ENCODE results near the gene KLF6. TPM values are rescaled to one million over a fixed set of nuclear protein-coding genes. Genes with fewer than 3 reads are reported as not detected.

The KLF6 gene
- polyA plus RNA-seq (ENCODE audit: insufficient read length in 4 of 4): 10 to 100 TPM; 41.7 to 64.2 (median 47.6) TPM

GRCh38 chr10:3784510-3785250, at the start of gene KLF6:
Gene KLF6, minus strand, starts transcription at chr10:3785209. Its CDS starts 195 bp downstream, at chr10:3785014.
- peak in 1 of 4 donors; percentile 52 for DNase-seq (ENCODE audit: low read depth in 4 of 4, low spot score in 2 of 4)

DNA sequence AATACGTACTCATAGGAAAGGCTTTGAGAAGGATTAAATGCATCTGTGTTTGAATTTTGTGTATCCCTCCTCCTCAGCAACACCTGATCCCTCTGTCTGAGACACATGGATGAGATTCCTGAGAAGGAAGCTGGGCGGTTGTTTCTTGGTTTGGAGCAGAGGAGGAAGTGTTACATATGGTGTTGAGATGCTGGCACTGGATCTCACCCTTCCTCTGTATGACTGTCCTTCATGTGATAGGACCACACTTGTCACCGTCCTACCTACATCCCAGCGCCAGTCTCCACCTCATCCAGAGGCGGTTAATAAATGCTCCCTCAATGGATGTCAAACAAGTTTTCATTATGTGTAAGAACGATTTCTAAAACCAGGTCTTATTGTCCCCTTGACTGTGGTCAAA, 49.4 kb upstream of the KLF6 start:
- no peak for DNase-seq (ENCODE audit: low read depth in 4 of 4, low spot score in 2 of 4)

GRCh38 chr10:3833046-3833445, 48.0 kb upstream of the KLF6 start:
- no peak for DNase-seq (ENCODE audit: low read depth in 4 of 4, low spot score in 2 of 4)

DNA sequence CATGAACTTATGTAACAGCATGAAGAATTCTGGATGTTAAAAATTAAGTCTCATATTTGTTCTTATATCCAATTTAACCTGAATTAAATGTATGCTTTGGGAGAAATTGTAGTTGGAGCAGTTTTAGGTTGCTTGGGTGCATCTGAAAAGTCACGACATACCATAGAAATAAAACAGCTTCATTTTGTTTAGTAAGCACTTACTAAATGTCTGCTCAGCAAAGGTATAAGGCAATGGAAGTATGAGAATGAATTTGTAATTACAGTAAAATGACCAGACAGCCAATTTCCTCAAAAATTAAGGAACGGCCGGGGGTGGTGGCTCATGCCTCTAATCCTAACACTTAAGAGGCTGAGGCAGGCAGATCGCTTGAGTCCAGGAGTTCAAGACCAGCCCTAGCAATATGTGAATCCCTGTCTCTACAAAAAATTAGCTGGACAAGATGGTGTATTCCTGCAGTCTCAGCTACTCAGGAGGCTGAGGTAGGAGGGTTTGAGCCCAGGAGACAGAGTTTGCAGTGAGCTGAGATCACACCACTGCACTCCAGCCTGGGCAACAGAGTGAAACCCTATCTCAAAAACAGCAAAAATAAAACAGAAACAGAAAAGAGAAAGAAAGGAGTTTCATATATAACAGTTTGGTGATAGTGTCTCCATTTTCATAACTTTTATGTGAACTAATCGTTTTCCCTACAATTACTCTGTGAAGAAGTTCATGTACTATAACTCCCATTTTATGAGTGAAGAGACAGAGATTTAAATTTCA, 47.2 kb upstream of the KLF6 start:
- DNase-seq (ENCODE audit: low read depth in 4 of 4, low spot score in 2 of 4): no peak

DNA sequence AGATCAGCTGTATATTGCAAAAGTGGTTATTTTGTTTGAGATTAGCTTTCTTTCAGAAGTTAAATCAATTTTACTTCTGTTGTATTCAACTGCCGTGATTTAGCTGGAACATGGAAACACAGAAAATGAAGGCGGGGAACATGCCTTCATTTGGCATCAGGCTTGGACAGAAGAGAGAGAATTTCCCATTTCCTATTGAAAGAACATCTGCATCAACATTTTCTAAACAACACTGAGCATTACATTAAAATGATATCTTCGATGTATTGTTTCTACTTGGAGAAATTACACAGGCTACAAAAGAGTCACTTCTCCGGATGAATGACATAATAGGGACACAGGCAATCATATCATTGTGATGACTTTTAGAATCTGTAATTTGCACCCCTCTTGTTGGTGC, 46.6 kb upstream of the KLF6 start:
- DNase-seq (ENCODE audit: low read depth in 4 of 4, low spot score in 2 of 4): no peak

- DNase-seq (ENCODE audit: low read depth in 4 of 4, low spot score in 2 of 4): no peak
These were observed 45.9 kb upstream of the KLF6 start for GRCh38 chr10:3830946-3831345.

DNA sequence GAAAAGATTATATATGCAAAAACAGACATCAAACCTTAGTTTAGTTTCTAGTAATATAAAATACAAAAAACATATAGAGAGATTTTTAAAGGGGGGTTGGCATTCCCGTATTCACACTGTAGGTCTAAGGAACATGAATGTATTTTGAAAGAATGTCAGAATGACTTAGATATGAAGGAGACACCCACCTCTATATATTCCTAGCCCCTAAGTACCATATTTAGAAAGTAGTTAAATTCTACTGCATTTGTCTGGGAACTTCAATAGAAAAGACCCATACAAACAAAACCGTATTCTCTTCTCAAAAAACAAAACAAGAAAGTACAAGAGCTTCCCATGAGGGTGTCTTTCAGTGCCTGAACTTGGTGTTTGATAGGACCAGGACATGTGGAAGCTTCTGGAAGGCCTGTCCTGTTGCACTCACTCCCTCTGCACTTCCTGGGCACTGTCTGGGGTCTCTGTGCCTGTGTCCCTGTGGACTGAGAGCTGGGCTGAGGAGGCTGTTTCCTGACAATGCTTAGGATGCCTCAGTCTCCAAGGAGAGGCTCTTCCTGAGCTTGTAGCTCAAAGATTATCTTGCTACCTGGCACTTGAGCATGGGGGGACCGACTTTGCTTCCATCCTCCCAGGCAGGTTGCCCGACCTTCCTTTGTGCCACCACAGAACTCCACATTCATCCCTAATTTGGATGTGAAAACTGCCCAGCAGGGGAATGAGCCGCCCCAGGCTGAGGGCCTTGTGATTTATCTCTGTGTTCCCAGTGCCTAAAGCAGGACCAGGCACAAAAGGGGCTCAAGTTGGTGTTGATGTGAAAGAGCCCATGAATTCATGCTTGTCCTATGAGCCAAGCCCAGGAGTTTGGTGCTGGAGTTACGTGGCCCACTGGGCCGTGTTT, 44.4 kb upstream of the KLF6 start:
- no peak for DNase-seq (ENCODE audit: low read depth in 4 of 4, low spot score in 2 of 4)

GRCh38 chr10:3828404-3829155, 43.6 kb upstream of the KLF6 start:
- no peak for DNase-seq (ENCODE audit: low read depth in 4 of 4, low spot score in 2 of 4)

DNA sequence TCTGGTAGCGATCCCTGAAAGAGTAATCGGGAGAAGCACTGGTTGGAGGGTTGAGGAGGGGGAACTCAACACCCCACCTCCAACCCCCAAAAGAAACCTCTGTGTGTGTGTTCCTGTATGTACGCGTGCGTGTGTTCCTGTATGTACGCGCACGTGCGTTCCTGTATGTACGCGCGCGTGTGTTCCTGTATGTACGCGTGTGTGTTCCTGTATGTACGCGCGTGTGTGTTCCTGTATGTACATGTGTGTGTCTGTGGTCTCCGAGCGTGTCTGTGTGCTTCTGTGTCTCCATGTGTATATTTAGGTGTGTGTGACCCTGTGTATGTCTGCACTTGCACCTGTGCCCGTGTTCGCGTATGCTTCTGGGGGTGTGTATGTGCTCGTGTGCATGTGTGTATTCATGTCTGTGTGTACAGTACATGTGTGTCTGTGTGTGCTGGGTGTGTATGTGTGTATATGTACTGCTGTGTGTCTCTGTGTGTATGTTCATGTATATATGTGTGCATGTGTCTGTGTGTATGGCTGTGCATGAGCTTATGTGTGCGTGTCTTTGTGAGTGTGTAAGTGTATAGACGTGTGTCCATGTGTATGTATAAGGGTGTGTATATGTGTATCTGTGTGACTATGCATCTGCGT, 42.9 kb upstream of the KLF6 start:
- no peak for DNase-seq (ENCODE audit: low read depth in 4 of 4, low spot score in 2 of 4)

- no peak for DNase-seq (ENCODE audit: low read depth in 4 of 4, low spot score in 2 of 4)
These were observed 42.3 kb upstream of the KLF6 start for GRCh38 chr10:3827266-3827665.

DNA sequence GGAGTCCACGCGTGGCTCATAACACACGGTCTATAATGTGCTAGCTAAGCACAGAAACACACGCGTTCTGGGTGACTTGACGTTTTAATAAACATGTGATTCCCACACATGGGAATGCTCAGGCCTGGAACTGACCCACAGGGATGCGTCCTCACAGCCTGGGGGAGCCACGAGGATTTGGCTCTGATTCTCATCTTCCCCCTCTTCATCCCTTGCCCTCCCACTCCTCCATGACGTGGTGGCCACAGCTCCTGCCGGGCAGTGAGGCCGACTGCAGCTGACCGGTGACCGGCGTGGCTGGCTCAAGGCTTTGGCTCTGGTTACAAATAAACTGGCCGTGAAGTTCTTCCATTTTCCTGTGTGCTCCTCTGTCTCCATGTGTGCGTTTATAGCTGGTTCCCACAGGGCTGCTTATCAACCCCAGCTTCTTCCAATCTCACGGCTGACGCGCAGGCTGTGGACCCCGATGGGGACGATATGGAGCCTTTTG, 40.9 kb upstream of the KLF6 start:
- no peak for DNase-seq (ENCODE audit: low read depth in 4 of 4, low spot score in 2 of 4)

GRCh38 chr10:3825244-3825643, 40.2 kb upstream of the KLF6 start:
- DNase-seq (ENCODE audit: low read depth in 4 of 4, low spot score in 2 of 4): no peak

DNA sequence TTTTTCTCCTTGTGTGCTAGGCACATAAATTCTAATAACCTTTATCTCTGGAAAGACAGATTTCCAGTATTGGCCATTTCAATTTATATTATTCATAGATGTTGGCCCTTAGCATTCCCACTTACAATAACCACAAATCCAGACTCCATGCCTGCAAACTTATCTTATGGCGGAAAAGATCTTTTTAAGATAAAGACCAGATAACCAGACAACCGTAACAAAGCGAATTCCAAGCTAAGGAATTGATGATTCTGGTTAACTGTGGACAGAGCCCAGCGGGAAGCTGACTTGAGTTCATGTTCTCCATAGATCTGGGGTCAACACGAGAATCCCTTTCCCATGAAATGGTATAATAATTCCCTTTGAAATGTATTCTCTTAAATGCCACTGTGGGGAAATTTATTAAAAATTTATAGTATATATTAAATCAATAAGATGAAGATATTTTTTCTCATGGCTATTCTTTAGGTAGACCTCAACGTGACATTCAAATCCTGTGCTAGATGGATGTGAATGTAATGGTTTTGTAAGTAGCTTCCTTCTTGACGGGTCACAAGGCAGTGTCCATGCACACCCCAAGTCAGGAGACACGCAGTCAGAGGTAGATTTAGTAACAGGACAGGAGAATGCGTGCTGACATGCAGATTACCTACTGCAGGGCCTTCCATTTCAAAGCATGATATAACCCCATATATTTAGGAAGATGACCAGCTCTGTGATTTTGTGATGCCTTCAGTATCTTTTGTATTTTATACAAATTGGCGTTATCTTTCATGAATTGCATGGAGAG, 37.7 kb upstream of the KLF6 start:
- no peak for DNase-seq (ENCODE audit: low read depth in 4 of 4, low spot score in 2 of 4)

GRCh38 chr10:3820255-3820654, 35.2 kb upstream of the KLF6 start:
- no peak for DNase-seq (ENCODE audit: low read depth in 4 of 4, low spot score in 2 of 4)

DNA sequence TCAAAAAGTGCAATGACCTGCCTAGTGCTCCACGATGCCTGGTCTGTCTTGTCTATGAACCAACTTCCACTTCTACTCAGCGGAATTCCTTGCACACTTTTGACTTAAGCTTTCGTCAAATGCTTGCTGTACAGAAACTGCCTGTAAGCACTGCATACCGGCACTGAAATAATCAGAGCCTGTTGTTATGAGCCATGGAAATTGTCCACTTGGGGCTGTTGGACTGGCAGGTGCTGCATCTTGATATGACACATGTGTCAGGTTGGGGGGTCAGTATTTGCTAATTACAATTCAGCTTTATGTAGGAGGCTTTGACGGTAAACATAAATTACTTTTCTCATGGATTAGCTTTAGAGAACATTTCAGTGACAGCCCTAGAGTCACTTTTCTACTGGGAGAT, 32.0 kb upstream of the KLF6 start:
- no peak for DNase-seq (ENCODE audit: low read depth in 4 of 4, low spot score in 2 of 4)

DNA sequence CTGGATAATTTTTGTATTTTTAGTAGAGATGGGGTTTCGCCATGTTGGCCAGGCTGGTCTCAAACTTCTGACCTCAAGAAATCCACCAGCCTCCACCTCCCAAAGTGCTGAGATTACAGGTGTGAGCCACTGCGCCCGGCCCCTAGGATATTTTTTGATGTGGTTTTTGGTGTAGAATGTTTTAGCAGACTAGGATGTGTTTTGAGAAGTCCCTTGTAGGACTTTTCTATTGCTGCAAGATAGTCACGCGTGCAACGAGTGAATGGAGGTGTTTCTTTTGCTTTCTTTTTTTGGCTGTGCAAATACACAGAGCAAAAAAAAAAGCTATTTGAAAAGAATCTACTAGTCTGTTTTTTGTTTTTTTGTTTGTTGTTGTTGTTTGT, 29.8 kb upstream of the KLF6 start:
- no peak for DNase-seq (ENCODE audit: low read depth in 4 of 4, low spot score in 2 of 4)

DNA sequence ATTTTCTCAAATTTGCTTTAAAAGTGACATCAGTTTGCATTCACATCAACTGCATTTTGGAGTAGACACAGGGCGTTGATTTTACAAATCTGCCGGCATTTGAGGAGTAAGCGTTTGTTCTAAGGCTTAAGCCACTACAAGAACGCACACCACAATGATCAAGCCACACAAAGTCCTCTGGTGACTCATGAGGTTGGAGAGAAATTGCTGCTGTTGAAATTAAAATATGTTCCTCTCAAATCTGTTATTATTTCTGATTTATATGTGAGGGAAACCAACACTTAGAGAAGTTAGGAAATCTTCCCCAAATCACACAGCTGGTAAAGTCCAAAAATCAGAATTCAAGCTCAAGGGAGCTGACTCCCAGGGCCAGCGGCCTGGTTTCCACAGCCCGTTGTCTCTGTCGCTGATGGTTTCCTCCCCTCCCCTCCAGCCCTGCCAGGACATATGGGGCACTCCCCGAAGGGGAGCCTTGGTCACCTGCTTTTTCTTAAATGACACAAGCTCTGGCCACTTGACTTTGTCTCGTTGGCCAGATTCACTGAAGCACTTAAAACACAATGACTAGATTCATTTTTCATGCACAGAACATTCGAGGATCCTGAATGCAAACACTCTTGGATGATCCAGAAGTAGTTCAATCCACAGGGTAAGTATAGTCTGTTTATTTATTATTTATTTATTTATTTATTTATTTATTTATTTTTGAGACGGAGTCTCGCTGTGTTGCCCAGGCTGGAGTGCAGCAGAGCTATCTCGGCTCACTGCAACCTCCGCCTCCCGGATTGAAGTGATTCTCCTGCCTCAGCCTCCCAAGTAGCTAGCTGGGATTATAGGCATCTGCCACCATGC, 29.2 kb upstream of the KLF6 start:
- no peak for DNase-seq (ENCODE audit: low read depth in 4 of 4, low spot score in 2 of 4)

GRCh38 chr10:3813267-3813666, 28.3 kb upstream of the KLF6 start:
- DNase-seq (ENCODE audit: low read depth in 4 of 4, low spot score in 2 of 4): no peak
